ENCODE results near the gene MRPL40. TPM values are rescaled to one million over a fixed set of nuclear protein-coding genes. Genes with fewer than 3 reads are reported as not detected.

Gene MRPL40
- total RNA-seq, 1 experiment from 2014 or later, result 46.2 TPM

DNA sequence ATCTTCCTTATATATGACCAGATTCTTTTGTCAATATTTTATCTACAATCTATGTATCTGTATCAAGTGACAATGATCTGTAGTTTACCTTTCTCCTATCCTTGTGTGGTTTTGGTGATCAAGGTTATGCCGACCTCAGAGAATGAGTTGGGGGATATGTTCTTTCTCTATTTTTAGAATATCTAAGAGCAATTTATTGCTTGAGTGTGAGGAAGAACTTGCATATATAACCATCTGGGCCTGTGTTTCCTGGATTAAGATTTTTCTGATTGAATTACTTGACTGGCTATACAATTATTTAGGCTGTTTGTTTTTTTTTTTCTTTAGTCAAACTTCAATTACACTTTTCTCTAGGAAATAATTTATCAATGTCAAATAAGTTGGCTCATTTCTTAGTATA lies 29.2 kb downstream of the MRPL40 start:
- no peak for DNase-seq (ENCODE audit: low read depth)

DNA sequence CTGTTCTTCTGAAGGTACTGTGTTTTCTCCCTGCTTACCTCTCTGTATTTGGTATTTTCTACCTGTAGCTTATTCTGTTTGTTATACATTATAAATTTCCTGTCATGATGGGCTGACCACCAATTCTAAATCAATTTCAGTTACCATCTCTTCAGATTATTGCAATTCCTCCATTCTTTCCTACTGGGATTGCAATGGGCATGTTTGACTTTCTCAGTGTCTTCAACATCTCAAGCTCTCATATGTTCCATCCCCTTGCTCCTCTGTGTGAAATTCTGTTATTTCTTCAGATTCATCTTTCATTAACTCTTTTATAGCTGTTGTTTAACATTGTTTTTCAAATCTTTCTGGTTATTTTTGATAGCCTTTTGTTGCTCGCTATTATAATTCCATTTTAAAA lies 30.7 kb downstream of the MRPL40 start:
- DNase-seq (ENCODE audit: low read depth), result no peak

DNA sequence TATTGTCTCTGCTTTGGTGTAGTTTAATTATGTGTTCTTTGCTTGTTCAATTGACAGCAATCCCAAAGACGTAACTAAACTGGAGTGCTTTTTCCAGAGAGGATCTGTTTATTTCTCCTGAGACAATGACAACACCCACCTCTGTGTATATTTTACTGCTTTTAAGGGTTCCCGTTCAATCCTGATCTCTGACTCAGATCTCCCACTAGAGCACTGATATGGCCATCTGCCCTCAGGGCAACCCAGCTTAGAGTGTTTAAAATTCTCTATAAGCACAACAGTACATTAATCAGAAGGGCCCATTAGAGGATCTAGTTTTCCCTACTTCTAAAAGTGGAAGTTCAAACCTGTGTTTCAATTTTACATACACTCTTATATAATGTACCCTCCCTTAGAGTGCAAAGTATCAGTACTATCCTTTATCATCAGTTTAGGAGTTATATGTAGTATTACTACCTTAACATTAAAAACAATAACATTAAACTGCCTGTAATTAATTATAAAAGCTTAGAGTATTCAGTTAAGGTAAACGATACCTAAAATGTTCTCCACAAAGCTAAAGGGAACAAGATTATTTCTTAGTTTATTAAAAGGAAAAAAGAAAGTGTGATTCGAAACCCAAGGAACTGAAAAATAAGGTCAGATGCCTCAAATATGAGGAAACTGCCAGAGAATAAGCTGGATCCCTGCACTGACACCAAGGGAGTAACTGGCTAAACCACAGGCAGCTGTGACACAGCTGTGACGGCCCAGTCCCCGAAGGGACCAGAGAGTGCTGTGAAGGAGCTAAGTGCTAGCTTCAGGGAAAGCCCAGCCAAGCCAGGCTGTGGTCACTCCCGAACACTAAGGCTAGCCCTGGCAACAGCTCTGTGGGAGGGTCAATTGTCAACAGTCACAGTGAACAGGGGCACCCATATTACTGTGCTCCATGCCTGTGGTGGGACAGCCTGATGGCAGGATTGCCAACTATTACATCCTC lies 31.4 kb downstream of the MRPL40 start:
- DNase-seq (ENCODE audit: low read depth), result no peak

GRCh38 chr22:19464546-19464945 lies 32.2 kb downstream of the MRPL40 start:
- DNase-seq (ENCODE audit: low read depth), result no peak

DNA sequence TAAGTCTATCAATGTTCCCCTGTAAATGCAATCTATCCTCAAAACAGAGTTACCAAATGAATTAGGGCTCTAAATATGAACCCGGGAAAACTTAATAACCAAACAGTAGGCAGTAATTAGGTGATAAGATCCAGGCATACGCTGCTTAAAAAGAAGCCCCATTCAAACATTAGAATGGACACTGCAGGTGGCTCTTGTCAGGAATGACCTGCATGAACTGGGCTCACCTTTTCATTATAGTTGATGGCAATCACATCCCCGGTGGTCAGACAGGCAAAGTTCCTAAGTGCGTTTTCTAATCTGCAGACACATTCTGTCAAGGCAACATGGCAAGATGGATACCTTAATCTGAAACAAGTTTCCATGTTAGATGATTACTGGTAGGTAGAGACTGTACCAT lies 32.6 kb downstream of the MRPL40 start:
- no peak for DNase-seq (ENCODE audit: low read depth)

DNA sequence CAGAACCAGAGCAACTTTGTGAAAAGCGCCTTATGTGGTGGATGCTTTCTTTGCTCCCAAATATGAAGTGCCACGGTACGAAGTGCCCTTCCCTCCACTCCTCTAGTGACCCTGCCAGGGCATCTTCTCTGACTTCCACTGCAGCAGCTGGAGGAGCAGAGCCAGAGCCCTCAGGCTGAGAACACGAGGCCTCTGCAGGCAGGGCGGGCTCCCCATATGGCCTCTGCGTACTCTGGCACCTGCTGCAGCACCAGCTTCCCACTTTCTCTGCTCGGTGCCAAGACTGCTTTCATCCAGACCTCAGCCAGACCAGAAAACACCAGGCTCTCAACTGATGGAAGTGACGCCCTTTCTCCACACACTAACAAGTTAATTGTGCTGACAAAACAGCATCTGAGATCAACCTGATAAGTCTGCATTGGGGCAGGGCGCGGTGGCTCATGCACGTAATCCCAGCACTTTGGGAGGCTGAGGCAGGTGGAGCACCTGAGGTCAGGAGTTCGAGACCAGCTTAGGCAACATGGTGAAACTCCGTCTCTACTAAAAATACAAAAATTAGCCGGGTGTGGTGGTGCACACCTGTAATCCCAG lies 33.9 kb downstream of the MRPL40 start:
- no peak for DNase-seq (ENCODE audit: low read depth)

DNA sequence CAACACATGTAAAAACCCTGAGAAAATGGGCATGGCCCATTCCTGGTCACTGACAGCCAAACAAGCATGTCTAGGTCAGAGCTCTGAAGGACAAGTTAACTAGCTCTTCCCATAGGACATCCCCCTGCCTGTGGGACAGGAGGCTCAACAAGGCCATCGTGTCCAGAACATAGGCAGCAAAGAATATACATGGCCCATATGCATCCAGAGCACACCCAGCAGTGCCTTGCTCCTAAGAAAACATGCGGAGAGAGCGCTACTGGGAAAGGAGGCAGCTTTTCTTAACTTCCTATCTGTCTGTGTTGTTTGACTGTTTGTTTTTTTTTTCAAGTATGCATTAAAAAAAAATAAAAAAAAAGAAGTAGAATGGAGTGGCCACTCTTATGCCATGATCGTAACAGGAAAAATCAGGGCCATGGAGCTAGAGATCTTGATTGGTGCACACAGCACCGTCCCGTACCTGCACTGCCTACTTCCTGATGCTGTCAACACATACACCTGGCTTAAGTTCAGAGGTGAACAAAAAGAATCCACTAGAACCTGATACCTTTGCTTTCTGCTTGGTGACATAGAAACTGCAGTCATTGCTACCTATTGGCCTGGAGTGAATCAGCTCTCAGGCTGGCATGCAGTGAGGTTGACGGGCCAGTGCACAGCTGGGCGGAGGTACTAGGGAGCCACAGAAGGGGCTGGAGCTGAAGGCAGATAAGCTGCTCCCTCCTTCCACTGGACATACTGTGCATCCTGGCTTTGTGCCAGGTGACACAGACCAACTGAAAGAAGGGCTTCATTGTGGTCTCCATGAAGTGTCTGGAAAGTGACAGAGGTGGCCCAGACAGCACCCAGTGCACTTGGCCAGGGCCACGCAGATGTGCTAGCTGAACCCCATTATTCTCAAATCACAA lies 34.8 kb downstream of the MRPL40 start:
- no peak for DNase-seq (ENCODE audit: low read depth)

DNA sequence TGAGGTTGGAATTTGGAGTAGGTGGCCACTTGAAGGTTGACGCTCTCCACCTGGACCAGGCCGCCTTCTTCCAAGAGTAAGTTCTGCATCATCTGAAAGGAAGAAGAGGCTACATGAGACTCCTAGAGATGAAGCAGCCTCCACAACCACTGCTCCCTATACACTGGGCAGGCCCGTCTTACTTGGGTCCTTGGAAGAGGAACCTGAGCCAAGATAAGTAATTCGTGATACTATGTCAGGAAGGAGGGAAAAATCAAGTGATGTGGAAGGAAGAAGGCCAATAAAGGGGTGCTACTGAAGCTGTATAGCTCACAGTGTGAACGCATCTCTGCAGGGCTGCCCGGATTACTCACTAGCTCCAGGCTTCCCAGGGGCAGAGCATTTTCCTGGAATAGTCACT lies 35.6 kb downstream of the MRPL40 start:
- DNase-seq (ENCODE audit: low read depth), result no peak

DNA sequence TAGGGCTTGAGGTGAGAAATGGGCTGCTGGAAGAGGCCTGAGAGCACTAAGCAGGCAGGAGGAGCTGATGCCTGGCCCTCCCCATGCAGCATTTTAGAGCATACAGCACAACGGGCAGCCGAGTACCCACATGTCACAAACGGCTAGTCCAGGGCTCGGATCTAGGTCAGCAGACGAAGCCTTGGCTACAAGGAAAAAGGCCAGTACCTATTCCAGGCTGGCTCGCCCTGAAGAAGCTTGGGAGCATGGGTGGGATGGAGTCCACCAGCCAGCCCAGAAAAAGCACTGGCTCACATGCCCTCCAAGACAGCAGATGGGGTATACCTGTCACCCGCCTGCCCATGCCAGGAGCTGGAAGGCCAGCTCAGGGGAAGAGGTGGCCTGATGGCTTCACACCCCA lies 37.1 kb downstream of the MRPL40 start:
- DNase-seq (ENCODE audit: low read depth), result no peak

DNA sequence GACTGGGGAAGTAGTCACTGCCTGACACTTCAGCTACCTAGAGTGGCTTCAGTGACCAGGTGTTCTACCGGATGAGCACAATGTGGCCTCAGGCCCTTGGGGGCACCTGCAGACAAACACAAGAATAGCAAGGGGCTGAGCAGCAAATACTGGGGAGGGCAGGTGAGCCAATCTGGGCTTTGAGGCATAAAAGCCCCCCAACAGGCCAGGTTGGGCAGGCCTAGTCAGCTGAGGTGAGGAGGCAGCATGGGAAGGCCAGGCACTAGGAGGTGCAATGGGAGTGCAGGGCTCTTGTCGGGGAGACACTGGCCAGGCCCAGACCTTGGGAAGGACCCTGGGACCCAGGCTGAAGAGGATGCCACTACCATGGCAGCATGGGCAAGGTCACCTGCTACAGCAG lies 37.7 kb downstream of the MRPL40 start:
- no peak for DNase-seq (ENCODE audit: low read depth)

DNA sequence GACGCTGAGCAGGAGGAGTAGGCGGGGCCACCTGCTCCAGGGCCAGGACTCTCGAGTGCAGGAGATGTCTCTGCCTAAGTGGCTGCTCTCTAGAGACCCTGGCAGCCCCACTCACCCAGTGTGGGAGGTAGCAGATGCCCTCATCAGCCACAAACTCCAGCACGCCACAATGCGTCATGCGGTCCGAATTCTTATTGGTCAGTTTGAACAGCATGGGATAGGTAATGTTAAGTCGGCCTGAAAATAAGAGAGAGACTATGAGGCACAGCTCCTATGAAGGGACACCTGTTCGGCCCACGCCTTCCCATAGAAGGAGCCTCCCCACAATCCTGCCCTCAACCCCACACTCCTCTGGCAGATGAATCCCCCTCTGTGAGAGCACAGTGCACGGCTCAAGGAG lies 39.2 kb downstream of the MRPL40 start:
- DNase-seq (ENCODE audit: low read depth), result no peak

DNA sequence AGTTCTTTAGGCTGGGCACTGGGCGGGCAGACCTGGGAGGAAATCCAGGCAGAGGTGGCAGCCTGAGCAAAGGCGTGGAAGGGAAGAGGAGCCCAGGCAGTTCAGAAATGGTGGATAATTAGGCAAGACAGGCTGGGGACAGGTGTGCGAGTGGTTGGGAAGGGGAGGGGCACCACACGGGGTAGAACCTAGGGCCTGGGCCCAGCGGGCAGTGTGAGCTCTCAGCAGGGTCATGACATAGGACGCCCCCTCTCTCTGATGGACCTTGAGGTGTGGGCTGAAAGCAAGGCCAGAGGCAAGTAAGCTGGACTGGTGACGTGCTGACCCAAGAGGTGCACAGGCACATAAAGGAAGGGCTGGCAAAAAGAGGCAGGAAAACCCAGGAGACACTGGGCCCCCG lies 39.9 kb downstream of the MRPL40 start:
- no peak for DNase-seq (ENCODE audit: low read depth)

DNA sequence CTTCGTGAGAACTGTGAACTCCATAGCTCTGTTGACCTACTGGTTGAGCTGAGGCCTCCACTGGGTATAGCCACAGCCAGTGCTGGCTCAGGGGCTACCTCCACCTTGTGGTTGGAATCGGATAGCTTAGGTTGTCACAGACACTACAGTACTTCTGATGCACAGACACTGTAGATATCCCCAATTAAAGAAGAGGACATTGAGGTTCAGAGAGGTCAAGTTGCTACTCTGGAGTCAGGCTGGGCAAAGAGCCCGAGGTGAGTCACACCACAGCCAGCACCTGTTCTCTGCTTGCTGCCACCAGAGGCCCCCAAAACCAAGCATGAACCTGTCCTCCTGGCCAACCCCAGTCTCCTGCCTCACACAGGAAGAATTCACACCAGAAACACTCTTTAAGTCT lies 41.2 kb downstream of the MRPL40 start:
- no peak for DNase-seq (ENCODE audit: low read depth)

DNA sequence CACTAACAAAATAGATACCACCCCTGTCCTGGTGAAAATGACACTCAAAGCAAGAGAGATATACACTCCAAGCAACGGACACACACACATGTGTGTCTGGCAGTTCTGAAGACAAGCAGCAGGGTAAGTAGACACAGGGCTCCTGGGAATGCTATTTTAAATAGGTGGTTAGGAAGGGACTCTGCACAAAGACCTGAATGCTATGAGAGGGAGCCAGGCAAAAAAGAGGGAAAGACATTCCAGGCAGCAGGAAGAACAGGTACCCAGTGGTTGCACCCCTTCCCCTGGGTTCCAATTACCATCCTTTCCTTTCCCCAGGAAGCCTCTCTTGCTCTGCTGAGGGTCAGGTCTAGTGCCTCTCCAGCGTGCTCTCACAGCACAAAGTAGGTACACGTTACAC lies 43.7 kb downstream of the MRPL40 start:
- no peak for DNase-seq (ENCODE audit: low read depth)

GRCh38 chr22:19477321-19478044 lies 45.1 kb downstream of the MRPL40 start:
- no peak for DNase-seq (ENCODE audit: low read depth)

- DNase-seq (ENCODE audit: low read depth), result no peak
These were observed 45.9 kb downstream of the MRPL40 start for GRCh38 chr22:19478045-19478900.

DNA sequence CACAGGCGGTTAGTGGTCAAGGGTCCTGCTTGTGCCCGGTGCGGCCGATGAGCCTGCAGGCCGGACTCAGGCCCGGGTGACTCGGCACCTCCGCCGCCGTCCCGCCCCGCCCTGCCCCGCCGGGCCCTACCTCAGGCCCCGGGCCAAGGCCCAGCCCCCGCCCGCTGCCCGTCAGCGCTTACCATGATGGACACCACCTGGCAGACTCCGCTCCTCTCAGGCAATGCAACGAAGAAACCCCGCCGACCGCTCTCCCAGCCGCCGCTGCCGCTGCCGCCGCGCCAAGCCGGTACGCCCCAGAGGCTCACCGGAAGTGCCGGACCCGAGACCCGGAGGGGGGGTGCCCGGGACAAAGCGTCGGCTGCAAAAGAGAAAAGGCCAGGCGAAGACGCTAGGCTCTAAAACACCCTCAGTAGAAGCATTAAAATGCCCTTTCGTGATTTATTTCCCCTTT lies 46.6 kb downstream of the MRPL40 start, which contains the start of gene UFD1:
TSS of gene UFD1 (minus strand) at position 293 of the 454 bp plus-strand sequence. CDS start at position 185, 108 bp downstream.
- DNase-seq (ENCODE audit: low read depth), result peak; percentile 84

DNA sequence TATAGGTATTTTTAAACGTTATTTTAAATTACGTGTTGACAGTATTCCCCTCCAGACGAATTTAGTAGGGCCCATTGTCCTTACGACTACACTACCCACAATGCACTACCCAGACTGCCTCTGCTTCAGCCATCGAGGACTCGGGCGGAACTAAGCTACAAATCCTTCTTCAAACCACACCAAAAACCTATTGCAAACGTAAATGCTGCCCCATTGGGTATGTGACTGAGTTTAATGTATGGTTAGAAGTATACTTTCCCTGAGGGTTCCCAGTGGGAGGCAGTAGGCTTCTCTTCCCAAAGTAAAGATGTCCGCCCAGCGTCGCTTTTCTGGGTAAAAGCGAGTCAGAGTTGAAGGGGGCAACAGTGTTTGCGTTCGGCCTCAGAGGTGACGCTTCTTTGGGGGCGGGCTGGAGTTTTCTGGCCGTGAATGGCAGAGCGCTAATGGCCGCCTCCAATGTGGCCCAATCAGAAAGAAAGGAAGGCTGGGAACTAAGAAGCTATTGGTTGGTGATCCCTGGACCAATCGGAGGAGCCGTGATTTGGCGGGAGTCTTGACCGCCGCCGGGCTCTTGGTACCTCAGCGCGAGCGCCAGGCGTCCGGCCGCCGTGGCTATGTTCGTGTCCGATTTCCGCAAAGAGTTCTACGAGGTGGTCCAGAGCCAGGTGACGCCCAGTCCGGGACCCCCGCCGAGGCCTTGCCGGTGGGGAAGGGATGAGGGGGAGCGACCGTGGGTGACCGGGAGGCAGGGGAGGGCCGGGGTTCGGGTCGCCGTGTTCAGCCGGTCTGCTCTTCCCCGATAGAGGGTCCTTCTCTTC lies 47.2 kb downstream of the MRPL40 start, which contains the start of gene CDC45:
TSS of gene CDC45 (plus strand) at position 566 of the 818 bp plus-strand sequence. CDS start at position 615, 49 bp downstream.
- DNase-seq (ENCODE audit: low read depth), result peak; percentile 98

DNA sequence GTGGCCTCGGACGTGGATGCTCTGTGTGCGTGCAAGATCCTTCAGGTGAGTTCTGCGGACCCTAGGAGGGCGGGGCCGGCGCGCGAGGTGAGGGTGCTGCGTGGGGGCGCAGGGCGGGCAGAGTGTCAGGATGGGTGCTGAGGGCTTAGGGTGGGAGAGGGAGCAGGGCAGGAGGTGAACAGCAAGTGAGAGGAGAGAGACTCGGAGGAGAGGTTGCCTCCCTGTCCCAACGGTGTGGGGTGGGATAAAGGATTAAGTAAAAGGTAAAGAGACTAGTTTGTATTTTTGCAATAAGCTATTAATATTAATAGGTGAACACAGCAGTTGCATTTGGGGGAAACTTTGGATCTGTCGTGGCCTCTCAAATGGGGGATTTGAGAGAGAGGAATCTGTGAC lies 47.8 kb downstream of the MRPL40 start:
- DNase-seq (ENCODE audit: low read depth), result no peak
